Measurements from ENCODE around the gene TUBA4A. TPM values are rescaled to one million over a fixed set of nuclear protein-coding genes. Genes with fewer than 3 reads are reported as not detected.

Gene TUBA4A
- total RNA-seq, 2 donors from 2014 or later = 20.4 to 84.6 TPM

DNA sequence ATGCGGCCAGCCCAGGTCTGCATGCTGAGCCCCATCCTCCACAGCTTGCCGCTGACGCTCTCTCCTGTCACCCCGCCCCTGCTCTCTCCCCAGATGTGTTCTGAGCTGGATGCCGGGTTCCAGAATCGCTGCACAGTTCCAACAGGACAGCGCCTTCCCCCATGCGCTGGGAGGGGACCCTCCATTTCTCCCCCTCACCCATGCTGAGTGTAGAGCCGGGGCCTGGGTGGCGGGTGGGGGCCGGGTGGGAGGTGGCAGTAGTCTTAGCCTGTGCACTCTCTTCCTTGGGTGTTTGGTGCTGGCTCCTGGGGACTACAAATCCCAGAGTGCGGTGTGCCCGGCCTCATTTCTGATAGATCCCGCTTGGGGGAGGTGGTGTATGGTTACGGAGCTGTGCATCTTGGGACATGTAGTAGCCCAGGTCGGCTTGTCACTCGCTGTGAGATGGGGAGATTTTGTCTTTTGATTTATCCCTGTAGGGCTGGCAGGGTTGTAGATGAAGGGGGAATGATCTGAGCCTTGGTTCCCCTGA lies 32.2 kb upstream of the TUBA4A start:
- no peak overlapping the region for H3K27ac ChIP-seq
- TF ChIP-seq, protein P1, sequence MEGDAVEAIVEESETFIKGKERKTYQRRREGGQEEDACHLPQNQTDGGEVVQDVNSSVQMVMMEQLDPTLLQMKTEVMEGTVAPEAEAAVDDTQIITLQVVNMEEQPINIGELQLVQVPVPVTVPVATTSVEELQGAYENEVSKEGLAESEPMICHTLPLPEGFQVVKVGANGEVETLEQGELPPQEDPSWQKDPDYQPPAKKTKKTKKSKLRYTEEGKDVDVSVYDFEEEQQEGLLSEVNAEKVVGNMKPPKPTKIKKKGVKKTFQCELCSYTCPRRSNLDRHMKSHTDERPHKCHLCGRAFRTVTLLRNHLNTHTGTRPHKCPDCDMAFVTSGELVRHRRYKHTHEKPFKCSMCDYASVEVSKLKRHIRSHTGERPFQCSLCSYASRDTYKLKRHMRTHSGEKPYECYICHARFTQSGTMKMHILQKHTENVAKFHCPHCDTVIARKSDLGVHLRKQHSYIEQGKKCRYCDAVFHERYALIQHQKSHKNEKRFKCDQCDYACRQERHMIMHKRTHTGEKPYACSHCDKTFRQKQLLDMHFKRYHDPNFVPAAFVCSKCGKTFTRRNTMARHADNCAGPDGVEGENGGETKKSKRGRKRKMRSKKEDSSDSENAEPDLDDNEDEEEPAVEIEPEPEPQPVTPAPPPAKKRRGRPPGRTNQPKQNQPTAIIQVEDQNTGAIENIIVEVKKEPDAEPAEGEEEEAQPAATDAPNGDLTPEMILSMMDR (IDR thresholded peaks at IDR 0.05) = no peak
- no peaks in the 10 kb centered on the region for H3K9me3 ChIP-seq
- peaks cover 34% of the 10 kb centered on the region for H3K36me3 ChIP-seq
- H3K4me1 ChIP-seq (ENCODE audit: control insufficient read depth in 1 of 2, low read depth in 2 of 2) = peaks cover 5 to 18% of the 10 kb centered on the region in 2 donors
- no peaks in the 10 kb centered on the region for H3K27me3 ChIP-seq (replicated peaks; ENCODE audit: insufficient read depth)
- DNase-seq (ENCODE audit: low spot score) = no peak
- no peak for ATAC-seq (ENCODE audit: insufficient number of reproducible peaks, low FRiP score, low read depth)
- no peak overlapping the region for H3K4me3 ChIP-seq

DNA sequence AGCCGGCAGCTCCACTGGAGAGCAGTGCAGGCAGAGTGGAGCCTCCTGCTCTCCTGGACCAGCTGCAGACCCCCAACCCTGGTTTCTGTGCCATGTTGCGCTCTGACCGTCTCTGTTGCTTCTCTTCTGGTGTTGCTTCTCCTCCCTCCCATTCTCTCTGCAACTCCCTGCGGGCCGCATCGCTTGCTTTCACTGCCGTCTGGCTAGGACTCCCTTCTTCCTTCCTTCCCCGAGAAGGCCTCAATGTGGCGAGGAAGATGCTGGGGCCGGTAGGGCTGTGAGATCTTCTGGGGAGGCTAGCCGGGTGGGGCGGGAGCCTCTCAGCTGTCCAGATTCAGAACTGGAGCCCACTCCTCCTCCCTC lies 31.6 kb upstream of the TUBA4A start:
- ATAC-seq (ENCODE audit: insufficient number of reproducible peaks, low FRiP score, low read depth) (no peak), DNase-seq (ENCODE audit: low spot score) (no peak)
- no peak overlapping the region for H3K27ac ChIP-seq
- H3K4me1 ChIP-seq (ENCODE audit: control insufficient read depth in 1 of 2, low read depth in 2 of 2) = peaks cover 5 to 24% of the 10 kb centered on the region in 2 donors
- TF ChIP-seq, protein P1 (IDR thresholded peaks at IDR 0.05) = no peak
- H3K27me3 ChIP-seq (replicated peaks; ENCODE audit: insufficient read depth) = no peaks in the 10 kb centered on the region
- H3K9me3 ChIP-seq = no peaks in the 10 kb centered on the region
- peaks cover 34% of the 10 kb centered on the region for H3K36me3 ChIP-seq
- H3K4me3 ChIP-seq = no peak overlapping the region

DNA sequence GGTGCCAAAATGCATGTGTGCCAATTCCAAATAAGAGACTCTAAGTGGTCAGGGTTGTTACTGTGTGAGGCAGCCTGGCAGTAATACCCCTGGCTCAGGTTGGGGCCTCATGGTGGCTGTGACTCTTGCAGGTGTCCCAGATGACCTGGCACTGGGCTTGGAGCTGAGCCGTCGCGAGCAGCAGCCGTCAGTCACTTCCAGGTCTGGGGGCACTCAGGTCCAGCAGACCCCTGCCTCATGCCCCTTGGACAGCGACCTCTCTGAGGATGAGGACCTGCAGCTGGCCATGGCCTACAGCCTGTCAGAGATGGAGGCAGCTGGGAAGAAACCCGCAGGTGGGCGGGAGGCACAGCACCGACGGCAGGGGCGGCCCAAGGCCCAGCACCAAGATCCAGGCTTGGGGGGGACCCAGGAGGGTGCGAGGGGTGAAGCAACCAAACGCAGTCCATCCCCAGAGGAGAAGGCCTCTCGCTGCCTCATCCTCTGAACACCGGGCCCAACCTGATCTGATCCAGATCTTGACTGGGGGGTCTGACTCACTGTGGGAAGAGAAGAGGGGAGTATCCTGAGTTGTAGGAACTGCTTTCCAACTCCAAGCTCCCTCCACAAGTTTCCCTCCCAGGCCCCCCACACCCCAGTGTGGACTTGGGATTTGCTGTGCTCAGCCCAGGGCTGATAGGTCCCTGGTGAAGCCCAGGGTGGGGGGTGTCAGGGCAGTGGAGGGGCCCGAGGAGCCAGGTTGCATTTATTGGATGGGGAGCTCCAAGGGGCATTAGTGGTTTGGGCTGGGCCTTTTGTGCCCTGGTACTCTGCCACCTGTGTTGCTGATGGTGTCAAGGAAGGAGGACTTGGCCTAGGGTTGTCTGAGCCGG lies 31.0 kb upstream of the TUBA4A start:
- Histone ChIP-seq H3K27ac (no peak overlapping the region), H3K36me3 (peaks cover 34% of the 10 kb centered on the region), H3K4me1 (ENCODE audit: control insufficient read depth in 1 of 2, low read depth in 2 of 2) (peaks cover 5 to 24% of the 10 kb centered on the region in 2 donors), H3K4me3 (no peak overlapping the region), H3K27me3 (replicated peaks; ENCODE audit: insufficient read depth) (no peaks in the 10 kb centered on the region), H3K9me3 (no peaks in the 10 kb centered on the region)
- DNase-seq (ENCODE audit: low spot score) = no peak
- no peak for ATAC-seq (ENCODE audit: insufficient number of reproducible peaks, low FRiP score, low read depth)
- TF ChIP-seq, protein P1 (IDR thresholded peaks at IDR 0.05) = no peak

DNA sequence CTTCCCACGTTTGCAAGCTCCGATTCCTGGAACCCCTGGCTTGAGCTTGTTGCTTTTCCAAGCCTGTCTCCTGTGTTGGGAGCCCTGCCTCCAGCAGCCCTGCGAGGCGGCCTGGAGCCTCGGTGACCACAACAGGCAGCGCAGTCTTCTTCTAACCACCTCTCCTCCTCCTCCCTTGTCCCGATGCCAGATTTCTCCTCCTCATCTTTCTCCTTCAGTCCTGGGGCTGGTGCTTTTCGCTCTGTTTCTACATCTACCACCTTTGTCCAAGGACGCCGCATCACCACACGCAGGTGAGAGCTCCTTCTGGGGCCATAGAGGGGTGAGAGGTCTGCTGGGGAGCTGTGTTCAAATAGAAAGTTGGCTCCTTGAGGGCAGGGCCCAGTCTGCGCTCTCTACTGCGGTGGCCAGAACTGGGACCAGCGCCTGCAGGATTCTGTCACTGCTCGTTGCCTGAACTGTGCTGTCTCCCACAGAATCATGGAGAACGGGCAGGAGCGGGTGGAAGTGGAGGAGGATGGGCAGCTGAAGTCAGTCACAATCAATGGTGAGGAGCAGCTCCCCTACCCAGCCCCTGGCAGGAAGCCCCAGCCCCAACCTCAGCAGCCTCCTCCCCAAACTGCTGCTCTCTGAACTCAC lies 29.3 kb upstream of the TUBA4A start:
- ATAC-seq (ENCODE audit: insufficient number of reproducible peaks, low FRiP score, low read depth) = no peak

More for the DNA sequence above, 29.3 kb upstream of the TUBA4A start:
- no peaks in the 10 kb centered on the region for H3K9me3 ChIP-seq
- DNase-seq (ENCODE audit: low spot score) = no peak
- no peak overlapping the region for H3K27ac ChIP-seq
- no peak overlapping the region for H3K4me3 ChIP-seq
- TF ChIP-seq, protein P1 (IDR thresholded peaks at IDR 0.05) = no peak
- no peaks in the 10 kb centered on the region for H3K27me3 ChIP-seq (replicated peaks; ENCODE audit: insufficient read depth)
- peaks cover 34% of the 10 kb centered on the region for H3K36me3 ChIP-seq
- H3K4me1 ChIP-seq (ENCODE audit: control insufficient read depth in 1 of 2, low read depth in 2 of 2) = peaks cover 12 to 24% of the 10 kb centered on the region in 2 donors
